ENCODE results near the gene WDR81. TPM values are rescaled to one million over a fixed set of nuclear protein-coding genes. Genes with fewer than 3 reads are reported as not detected.

WDR81 gene
- total and polyA plus RNA-seq, 10 of the 15 experiments (the other 5 are each of a cell fraction or from before 2014, with no cell fraction given) = 0.13 to 22.4 (median 7.3) TPM; not detected in 1

- TF ChIP-seq HCFC1 (IDR thresholded peaks at IDR 0.05; ENCODE audit: low read length) (peak; percentile 38; the same call in 1 of the 2 replicates), ATF7 (IDR thresholded peaks at IDR 0.05; ENCODE audit: low read depth) (peak; percentile 44), HSF1 (IDR thresholded peaks at IDR 0.05; ENCODE audit: low read depth, low read length) (no peak), HDAC2 (IDR thresholded peaks at IDR 0.05) (no peak), RELA (IDR thresholded peaks at IDR 0.05; ENCODE audit: borderline replicate concordance, partially characterized antibody) (no peak), KAT2A (conservative IDR thresholded peaks at IDR 0.05; ENCODE audit: control insufficient read depth, low read depth, low read length) (no peak), EP300 (IDR thresholded peaks at IDR 0.05; ENCODE audit: borderline replicate concordance in 1 of 2, control insufficient read depth in 1 of 2, low read depth in 2 of 2, low read length in 2 of 2) (peak; percentile 6 to 30; a peak in 2 of 4 replicates), MEF2B (IDR thresholded peaks at IDR 0.05; ENCODE audit: partially characterized antibody, poor library complexity, severe bottlenecking) (peak; percentile 92), NFXL1 (IDR thresholded peaks at IDR 0.05; ENCODE audit: borderline replicate concordance) (no peak), SP1 (IDR thresholded peaks at IDR 0.05; ENCODE audit: low read depth, low read length) (peak; percentile 92), ZBTB40 (IDR thresholded peaks at IDR 0.05; ENCODE audit: borderline replicate concordance) (peak; percentile 45; the same call in 1 of the 2 replicates), EED (IDR thresholded peaks at IDR 0.05; ENCODE audit: low read depth) (peak; percentile 85), FOS (IDR thresholded peaks at IDR 0.05; ENCODE audit: borderline replicate concordance, extremely low read depth, insufficient read length) (peak; percentile 61), TAF1 (IDR thresholded peaks at IDR 0.05; ENCODE audit: borderline replicate concordance, low read depth, low read length) (peak; percentile 69; the same call in 1 of the 2 replicates), ASH2L (IDR thresholded peaks at IDR 0.05; ENCODE audit: borderline replicate concordance, low read depth) (no peak), NKRF (conservative IDR thresholded peaks at IDR 0.05) (peak; percentile 76), EGR1 (IDR thresholded peaks at IDR 0.05; ENCODE audit: borderline replicate concordance in 1 of 2, low read depth in 2 of 2, low read length in 2 of 2) (no peak), JUNB (IDR thresholded peaks at IDR 0.05) (no peak), POU2F2 (IDR thresholded peaks at IDR 0.05; ENCODE audit: borderline replicate concordance, low read depth, low read length) (peak; percentile 27; the same call in 2 of the 3 replicates), KLF5 (IDR thresholded peaks at IDR 0.05; ENCODE audit: partially characterized antibody) (no peak), YY1 (IDR thresholded peaks at IDR 0.05; ENCODE audit: low read depth, low read length) (peak; percentile 32; the same call in 1 of the 2 replicates), MAX (IDR thresholded peaks at IDR 0.05; ENCODE audit: low read depth, low read length) (peak; percentile 43; the same call in 1 of the 2 replicates)
These were observed 7.4 kb upstream of the WDR81 start (continued) for GRCh38 chr17:1716912-1717695.

Measured in GM12878 (cell line).